ENCODE measurements around the gene BBS1. TPM values are rescaled to one million over a fixed set of nuclear protein-coding genes. Genes with fewer than 3 reads are reported as not detected.
"Not testable (repeated sequence)": the region's sequence is repeated elsewhere in the genome, so short reads cannot be mapped to it uniquely, and the experiment has no call there.

BBS1 gene
- total RNA-seq, 2 donors from 2014 or later = 90.3 to 114 TPM

DNA sequence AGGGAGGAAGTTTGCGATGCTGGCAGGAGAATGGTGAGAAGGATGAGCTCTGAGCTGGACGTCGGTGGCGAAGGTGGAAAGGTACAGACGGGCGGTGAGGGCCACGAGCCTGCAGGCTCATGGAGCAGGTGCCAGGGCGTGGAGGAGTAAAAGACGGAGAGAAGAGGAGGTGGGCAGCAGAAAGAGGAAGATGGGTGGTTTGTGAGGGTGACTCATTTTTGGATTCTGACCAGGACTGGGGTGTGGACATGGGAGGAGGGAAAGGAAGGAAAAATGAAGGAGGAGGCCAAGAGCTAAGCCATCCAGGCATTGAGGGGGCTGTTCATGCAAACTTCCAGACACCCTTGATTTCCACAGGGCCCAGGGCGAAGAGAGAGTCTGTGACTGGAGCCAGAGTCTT lies 31.9 kb downstream of the BBS1 start:
- H3K27ac ChIP-seq = no peak overlapping the region
- peaks cover 4% of the 10 kb centered on the region for H3K36me3 ChIP-seq
- H3K4me1 ChIP-seq (ENCODE audit: control insufficient read depth in 1 of 2, low read depth in 2 of 2) = peaks cover 15 to 25% of the 10 kb centered on the region in 2 donors
- no peaks in the 10 kb centered on the region for H3K27me3 ChIP-seq (replicated peaks; ENCODE audit: insufficient read depth)
- DNase-seq (ENCODE audit: low spot score) (no peak), ATAC-seq (ENCODE audit: insufficient number of reproducible peaks, low FRiP score, low read depth) (no peak)
- no peaks in the 10 kb centered on the region for H3K9me3 ChIP-seq
- H3K4me3 ChIP-seq = no peak overlapping the region
- TF ChIP-seq CTCF (IDR thresholded peaks at IDR 0.05) = no peak

DNA sequence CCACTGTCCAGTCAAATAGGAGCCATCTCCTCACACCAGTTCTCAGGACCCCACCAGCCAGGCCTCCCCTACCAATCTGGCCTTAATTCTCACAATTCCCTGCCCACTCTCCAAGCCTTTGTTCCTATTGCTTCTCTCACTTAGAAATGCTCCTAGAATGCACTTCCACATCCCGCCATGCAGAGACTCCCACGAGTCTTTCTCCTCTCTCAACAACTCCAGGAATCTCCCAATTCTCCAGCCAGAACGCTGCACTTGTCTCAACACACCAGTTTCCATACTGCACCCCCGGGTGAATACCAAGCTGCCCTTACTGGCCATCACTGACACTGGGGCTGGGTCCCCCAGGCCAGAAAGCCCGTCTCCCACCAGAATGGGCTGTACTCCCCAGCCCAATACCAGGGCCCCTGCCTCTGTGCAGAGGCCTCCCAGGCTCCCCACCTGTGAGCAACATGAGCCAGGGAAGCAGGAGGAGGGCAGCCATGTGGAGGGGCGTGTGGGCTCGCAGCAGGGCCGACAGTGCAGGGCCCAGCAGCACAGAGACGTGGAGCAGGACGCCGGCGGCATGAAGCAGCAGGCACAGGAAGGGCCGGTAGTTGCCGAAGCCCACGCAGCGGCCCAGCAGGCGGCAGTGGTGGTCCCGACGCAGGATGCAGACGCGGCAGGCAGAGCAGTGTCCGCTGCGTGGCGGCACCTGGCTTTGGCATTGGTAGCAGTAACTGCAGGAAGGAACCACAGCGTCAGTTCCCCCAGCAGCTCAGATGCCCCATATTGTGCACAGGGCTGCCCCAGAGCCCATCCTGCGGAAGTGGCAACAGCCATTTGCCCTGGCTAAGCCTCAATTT lies 33.0 kb downstream of the BBS1 start:
- ATAC-seq (ENCODE audit: insufficient number of reproducible peaks, low FRiP score, low read depth) = no peak
- Histone ChIP-seq H3K4me3 (peak overlapping the region; percentile 19), H3K27ac (no peak overlapping the region), H3K9me3 (no peaks in the 10 kb centered on the region), H3K4me1 (ENCODE audit: control insufficient read depth in 1 of 2, low read depth in 2 of 2) (peaks cover 15 to 25% of the 10 kb centered on the region in 2 donors), H3K36me3 (peaks cover 4% of the 10 kb centered on the region), H3K27me3 (replicated peaks; ENCODE audit: insufficient read depth) (no peaks in the 10 kb centered on the region)
- peak; percentile 23 for TF ChIP-seq CTCF (IDR thresholded peaks at IDR 0.05)
- DNase-seq (ENCODE audit: low spot score) = no peak

DNA sequence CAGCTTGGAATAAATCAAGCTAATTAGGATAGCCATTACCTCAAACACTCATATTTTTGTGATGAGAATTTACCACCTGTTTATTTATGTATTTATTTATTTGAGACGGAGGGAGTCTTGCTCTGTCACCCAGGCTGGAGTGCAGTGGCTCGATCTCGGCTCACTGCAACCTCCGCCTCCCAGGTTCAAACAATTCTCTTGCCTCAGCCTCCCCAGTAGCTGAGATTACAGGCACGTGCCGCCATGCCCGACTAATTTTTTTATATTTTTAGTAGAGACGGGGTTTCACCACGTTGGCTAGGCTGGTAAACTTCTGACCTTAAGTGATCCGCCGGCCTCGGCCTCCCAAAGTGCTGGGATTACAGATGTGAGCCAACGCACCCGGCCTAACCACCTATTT lies 34.5 kb downstream of the BBS1 start:
- not testable (repeated sequence) for ATAC-seq (ENCODE audit: insufficient number of reproducible peaks, low FRiP score, low read depth); H3K9me3 ChIP-seq; H3K27me3 ChIP-seq (replicated peaks; ENCODE audit: insufficient read depth); DNase-seq (ENCODE audit: low spot score); H3K27ac ChIP-seq; H3K36me3 ChIP-seq
- peak overlapping the region; percentile 99 for H3K4me3 ChIP-seq
- H3K4me1 ChIP-seq (ENCODE audit: control insufficient read depth in 1 of 2, low read depth in 2 of 2) = peaks cover 15 to 25% of the 10 kb centered on the region in 2 donors

GRCh38 chr11:66545701-66546367 lies 35.4 kb downstream of the BBS1 start, which contains the start of gene ZDHHC24:
Gene ZDHHC24 (minus strand): TSS chr11:66546048. CDS start chr11:66546003, 45 bp downstream.
- Histone ChIP-seq H3K36me3 (no peaks in the 10 kb centered on the region), H3K27me3 (replicated peaks; ENCODE audit: insufficient read depth) (no peaks in the 10 kb centered on the region), H3K27ac (peak within 1 kb of the TSS; percentile 40 to 73), H3K4me1 (ENCODE audit: control insufficient read depth in 1 of 2, low read depth in 2 of 2) (peaks cover 15 to 25% of the 10 kb centered on the region in 2 donors), H3K9me3 (no peaks in the 10 kb centered on the region), H3K4me3 (peak within 1 kb of the TSS; percentile 99)
- ATAC-seq (ENCODE audit: insufficient number of reproducible peaks, low FRiP score, low read depth) (peak; percentile 79), DNase-seq (ENCODE audit: low spot score) (peak; percentile 92)
- no peak for TF ChIP-seq CTCF (IDR thresholded peaks at IDR 0.05)

DNA sequence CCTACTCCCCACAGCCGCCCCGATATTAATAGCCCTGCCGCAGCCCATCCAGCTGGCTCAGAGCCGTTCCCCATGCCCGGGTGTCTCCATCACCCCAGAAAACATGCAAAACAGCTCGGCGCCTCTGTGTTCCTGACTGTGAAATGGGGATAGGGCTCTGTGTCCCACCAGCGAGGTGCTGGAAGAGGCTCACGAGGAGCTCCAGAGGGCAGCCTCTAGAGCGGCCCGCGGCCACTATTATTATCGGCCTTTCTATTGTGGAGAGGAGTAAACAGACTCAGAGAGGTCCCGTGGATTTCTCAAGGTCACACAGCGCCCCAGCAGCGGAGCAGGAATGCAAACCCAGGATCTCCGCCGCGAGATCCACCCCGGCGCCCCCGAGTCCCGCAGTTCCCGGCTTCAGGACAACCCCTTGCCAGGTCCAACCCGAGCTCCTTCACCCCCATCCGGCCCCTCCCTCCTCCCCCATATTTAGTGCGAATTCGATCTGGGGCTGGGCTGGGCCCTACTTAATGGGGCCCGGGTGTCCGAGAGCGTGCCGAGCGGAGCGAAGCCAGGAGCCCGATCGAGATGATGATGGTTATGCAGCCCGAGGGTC lies 36.0 kb downstream of the BBS1 start, which contains the start of gene ACTN3:
TSS of gene ACTN3 (plus strand) at position 536 of the 598 bp plus-strand sequence. CDS start at position 571, 35 bp downstream.
- DNase-seq (ENCODE audit: low spot score) = no peak
- Histone ChIP-seq H3K9me3 (no peaks in the 10 kb centered on the region), H3K27ac (peak within 1 kb of the TSS; percentile 40 to 73), H3K4me1 (ENCODE audit: control insufficient read depth in 1 of 2, low read depth in 2 of 2) (peaks cover 15 to 25% of the 10 kb centered on the region in 2 donors), H3K4me3 (peak within 1 kb of the TSS; percentile 99), H3K36me3 (no peaks in the 10 kb centered on the region), H3K27me3 (replicated peaks; ENCODE audit: insufficient read depth) (no peaks in the 10 kb centered on the region)
- TF ChIP-seq CTCF (IDR thresholded peaks at IDR 0.05) = no peak
- ATAC-seq (ENCODE audit: insufficient number of reproducible peaks, low FRiP score, low read depth) = no peak

All from thoracic aorta (tissue), 2 donors.